SK-N-SH (cell line): Measurements from ENCODE around the gene MYH6. TPM values are rescaled to one million over a fixed set of nuclear protein-coding genes. Genes with fewer than 3 reads are reported as not detected.

Experiments
- CTCF ChIA-PET: fragments of 300-600, 350-600 bp; formaldehyde crosslinking; extraction: SDS; loops from one replicate; lab custom pipeline; 2021; lab: Yijun Ruan, JAX
- POLR2A ChIA-PET: fragments of 350-600 bp; sonication (Branson Sonifier 250); formaldehyde crosslinking; extraction: SDS; loops from one replicate; lab custom pipeline; 2020; ENCODE audit warnings: antibody characterized with exemption, inconsistent platforms; lab: Yijun Ruan, JAX
- DNase-seq: peaks from one replicate; pipeline ENCODE4 v3.0.0; 2012
- H2AFZ ChIP-seq: fragments of 200-600 bp; sonication (generic); 2 replicates; pipeline ENCODE4 v1.8.1; 2016; ENCODE audit warnings: antibody characterized with exemption, mild to moderate bottlenecking, low read depth
- H3F3A ChIP-seq: fragments of 200-600 bp; sonication (generic); replicated peaks from 2 replicates; pipeline ENCODE3; 2016; ENCODE audit warnings: antibody characterized with exemption, mild to moderate bottlenecking; ENCODE audit not compliant: insufficient read depth
- H3K27ac ChIP-seq, 2 experiments: fragments of 200-500 bp in 1 of 2; fragments of 200-600 bp in 1 of 2; sonication (Bioruptor generic) in 1 of 2; sonication (generic), shearing (Covaris generic) in 1 of 2; 2 replicates each; pipeline versions ENCODE4 v1.5.1 to v1.6.1; 2014 to 2016; ENCODE audit warnings: low read depth in 2 of 2, inconsistent platforms in 1 of 2, low read length in 1 of 2, mild to moderate bottlenecking in 1 of 2, mixed read lengths in 1 of 2
- H3K27me3 ChIP-seq: fragments of 200-600 bp; sonication (generic), shearing (Covaris generic); 2 replicates; pipeline ENCODE4 v1.6.1; 2016; ENCODE audit warnings: mixed run types; ENCODE audit not compliant: insufficient read depth
- H3K36me3 ChIP-seq, 2 experiments: fragments of 200-500 bp in 1 of 2; fragments of 200-600 bp in 1 of 2; sonication (Bioruptor generic) in 1 of 2; sonication (generic) in 1 of 2; replicated peaks in 1 of 2; 2 replicates each; pipeline versions ENCODE3 to v1.5.1; 2014 to 2016; ENCODE audit warnings: low read length in 1 of 2, mild to moderate bottlenecking in 1 of 2; ENCODE audit not compliant: insufficient read depth in 2 of 2, control insufficient read depth in 1 of 2
- H3K4me1 ChIP-seq, 2 experiments: fragments of 200-500 bp in 1 of 2; fragments of 200-600 bp in 1 of 2; sonication (Bioruptor generic) in 1 of 2; sonication (generic), shearing (Covaris generic) in 1 of 2; 2 replicates each; pipeline versions ENCODE4 v1.5.1 to v1.6.1; 2014 to 2016; ENCODE audit warnings: low read depth in 1 of 2, low read length in 1 of 2, mixed run types in 1 of 2; ENCODE audit not compliant: insufficient read depth in 2 of 2, control insufficient read depth in 1 of 2
- H3K4me2 ChIP-seq: fragments of 200-600 bp; sonication (generic), shearing (Covaris generic); 2 replicates; pipeline ENCODE4 v1.6.1; 2017; ENCODE audit warnings: mixed run types
- H3K4me3 ChIP-seq, 2 experiments: fragments of 200-500 bp in 1 of 2; fragments of 200-600 bp in 1 of 2; sonication (Bioruptor generic) in 1 of 2; sonication (generic), shearing (Covaris generic) in 1 of 2; 2 replicates each; pipeline versions ENCODE4 v1.5.1 to v1.8.1; 2014 to 2016; ENCODE audit warnings: low read depth in 2 of 2, inconsistent platforms in 1 of 2, low read length in 1 of 2, mild to moderate bottlenecking in 1 of 2, mixed read lengths in 1 of 2, moderate library complexity in 1 of 2
- H3K79me2 ChIP-seq: fragments of 200-600 bp; sonication (generic); 2 replicates; pipeline ENCODE4 v1.8.1; 2017; ENCODE audit warnings: mild to moderate bottlenecking; ENCODE audit not compliant: insufficient read depth
- H3K9ac ChIP-seq: fragments of 200-600 bp; sonication (generic); 2 replicates; pipeline ENCODE4 v1.6.1; 2017; ENCODE audit warnings: mixed run types
- H3K9me2 ChIP-seq: fragments of 200-600 bp; sonication (generic); 2 replicates; pipeline ENCODE4 v1.6.1; 2017; ENCODE audit warnings: mixed run types
- H3K9me3 ChIP-seq: fragments of 200-600 bp; sonication (generic); 2 replicates; pipeline ENCODE4 v1.6.1; 2017; ENCODE audit warnings: mixed run types, mild to moderate bottlenecking, moderate library complexity
- H4K20me1 ChIP-seq: fragments of 200-600 bp; sonication (generic); 2 replicates; pipeline ENCODE4 v1.6.1; 2017; ENCODE audit warnings: mild to moderate bottlenecking, mixed run types; ENCODE audit not compliant: insufficient read depth
- ELF1 ChIP-seq: IDR thresholded peaks from 2 replicates; pipeline ENCODE4 v1.4.0; 2012
- FOXJ3 ChIP-seq: sonication (generic); formaldehyde crosslinking; IDR thresholded peaks from 2 replicates; pipeline ENCODE4 v1.5.1; 2020; ENCODE audit warnings: mild to moderate bottlenecking, missing genetic modification reagents
- GABPA ChIP-seq: IDR thresholded peaks from 2 replicates; pipeline ENCODE4 v1.4.0; 2012; ENCODE audit warnings: low read depth, mild to moderate bottlenecking
- GATA2 ChIP-seq: sonication (generic); formaldehyde crosslinking; IDR thresholded peaks from 2 replicates; pipeline ENCODE4 v1.5.0; 2020; ENCODE audit warnings: mild to moderate bottlenecking, missing genetic modification reagents
- MAX ChIP-seq: IDR thresholded peaks from 2 replicates; pipeline ENCODE4 v1.4.0; 2012; ENCODE audit warnings: low read depth
- NFIC ChIP-seq: IDR thresholded peaks from 2 replicates; pipeline ENCODE4 v1.4.0; 2012; ENCODE audit warnings: borderline replicate concordance
- NRF1 ChIP-seq: IDR thresholded peaks from 2 replicates; pipeline ENCODE4 v1.6.1; 2012; ENCODE audit warnings: low read depth, mild to moderate bottlenecking, low read length
- POLR2AphosphoS5 ChIP-seq: IDR thresholded peaks from 2 replicates; pipeline ENCODE4 v1.6.1; 2012; ENCODE audit warnings: low read depth, low read length
- RAD21 ChIP-seq: IDR thresholded peaks from 2 replicates; pipeline ENCODE4 v1.6.1; 2012; ENCODE audit warnings: mild to moderate bottlenecking, low read length
- REST ChIP-seq: IDR thresholded peaks from 2 replicates; pipeline ENCODE4 v1.6.1; 2012; ENCODE audit warnings: mild to moderate bottlenecking, low read depth, low read length, moderate library complexity
- RFX5 ChIP-seq: IDR thresholded peaks from 2 replicates; pipeline ENCODE4 v1.6.1; 2012; ENCODE audit warnings: mild to moderate bottlenecking, improper control_type of control experiment, low read length
- RXRA ChIP-seq: IDR thresholded peaks from 2 replicates; pipeline ENCODE4 v1.4.0; 2012; ENCODE audit warnings: low read depth, mild to moderate bottlenecking, borderline replicate concordance
- SMC3 ChIP-seq: IDR thresholded peaks from 2 replicates; pipeline ENCODE4 v1.6.1; 2012; ENCODE audit warnings: low read depth, low read length, improper control_type of control experiment
- TEAD4 ChIP-seq: IDR thresholded peaks from 2 replicates; pipeline ENCODE4 v1.4.0; 2012; ENCODE audit warnings: mild to moderate bottlenecking, borderline replicate concordance; ENCODE audit not compliant: insufficient read depth
- WGBS: methylation state at CpG from one replicate; pipeline ENCODE4 v1.1.6; 2017; ENCODE audit warnings: low lambda C conversion rate; 5-methylcytosine and 5-hydroxymethylcytosine counted together
- polyA plus RNA-seq, 3 experiments: library from polyadenylated mRNA; depleted of rRNA; stranded (reverse); fragments of >200 nt; gene quantifications; 2 replicates each; pipeline ENCODE4 v1.2.3, GENCODE V29; 2012
- TF ChIP-seq, protein P1 (sequence below): IDR thresholded peaks from 2 replicates; pipeline ENCODE4 v1.4.0; 2012; ENCODE audit warnings: low read depth, borderline replicate concordance
- TF ChIP-seq, protein P2 (sequence below): IDR thresholded peaks from 2 replicates; pipeline ENCODE4; 2012
- TF ChIP-seq, protein P3 (sequence below): fragments of 200-600 bp; sonication (generic); IDR thresholded peaks from 2 replicates; pipeline ENCODE4 v1.6.1; 2017; ENCODE audit warnings: antibody characterized with exemption, mild to moderate bottlenecking, moderate library complexity
- TF ChIP-seq, protein P4 (sequence below): fragments of 150-350 bp; IDR thresholded peaks from 2 replicates; pipeline ENCODE4 v1.6.1; 2016; ENCODE audit warnings: mild to moderate bottlenecking, low read depth, low read length

MYH6 gene
- polyA plus RNA-seq, 1 of the 3 experiments (the other 2 are of a cell fraction): not detected

DNA sequence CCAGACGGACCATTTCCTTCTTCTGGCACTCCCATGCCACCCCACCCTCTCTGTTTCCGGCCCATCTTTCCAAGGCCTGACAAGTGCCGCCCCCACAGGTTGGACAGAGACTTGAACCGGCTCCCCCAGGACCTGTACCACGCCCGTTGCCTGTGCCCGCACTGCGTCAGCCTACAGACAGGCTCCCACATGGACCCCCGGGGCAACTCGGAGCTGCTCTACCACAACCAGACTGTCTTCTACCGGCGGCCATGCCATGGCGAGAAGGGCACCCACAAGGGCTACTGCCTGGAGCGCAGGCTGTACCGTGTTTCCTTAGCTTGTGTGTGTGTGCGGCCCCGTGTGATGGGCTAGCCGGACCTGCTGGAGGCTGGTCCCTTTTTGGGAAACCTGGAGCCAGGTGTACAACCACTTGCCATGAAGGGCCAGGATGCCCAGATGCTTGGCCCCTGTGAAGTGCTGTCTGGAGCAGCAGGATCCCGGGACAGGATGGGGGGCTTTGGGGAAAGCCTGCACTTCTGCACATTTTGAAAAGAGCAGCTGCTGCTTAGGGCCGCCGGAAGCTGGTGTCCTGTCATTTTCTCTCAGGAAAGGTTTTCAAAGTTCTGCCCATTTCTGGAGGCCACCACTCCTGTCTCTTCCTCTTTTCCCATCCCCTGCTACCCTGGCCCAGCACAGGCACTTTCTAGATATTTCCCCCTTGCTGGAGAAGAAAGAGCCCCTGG lies 32.4 kb downstream of the MYH6 start:
- Histone ChIP-seq H3K9me3 (no peaks in the 10 kb centered on the region), H2AFZ (no peak overlapping the region), H4K20me1 (no peaks in the 10 kb centered on the region), H3K4me2 (no peak overlapping the region), H3K27ac (no peak overlapping the region), H3K9me2 (no peaks in the 10 kb centered on the region), H3K4me1 (peaks cover 0 to 3% of the 10 kb centered on the region in 2 experiments; a peak in 1 of 4 replicates), H3K79me2 (no peaks in the 10 kb centered on the region), H3K27me3 (peaks cover 10% of the 10 kb centered on the region), H3K4me3 (no peak overlapping the region), H3K9ac (no peak overlapping the region), H3F3A (no peaks in the 10 kb centered on the region), H3K36me3 (no peaks in the 10 kb centered on the region)
- 86% methylated on average over 18 of the region's 21 CpGs for WGBS
- ChIA-PET CTCF (interaction anchor here (0.9 to 8.2 kb wide), 5 partner anchors 30 to 184 kb away, joined by 3 to 179 read pairs (median 3); partner anchors contain the start of gene PABPN1), POLR2A (interaction anchor here (3.1 kb wide), 1 partner anchor 10 kb away, joined by 13 read pairs; the partner anchor contains the start of gene EFS)
- TF ChIP-seq RFX5 (no peak), NRF1 (no peak), FOXJ3 (CRISPR knock-in tag) (no peak), RAD21 (no peak), TEAD4 (no peak)
- no peak for DNase-seq

GRCh38 chr14:23373041-23373440 lies 35.0 kb downstream of the MYH6 start:
- Histone ChIP-seq H3K36me3 (no peaks in the 10 kb centered on the region), H3K4me1 (peaks cover 0 to 2% of the 10 kb centered on the region in 2 experiments; a peak in 1 of 4 replicates), H3K79me2 (no peaks in the 10 kb centered on the region), H2AFZ (no peak overlapping the region), H3K9me3 (no peaks in the 10 kb centered on the region), H3K4me2 (no peak overlapping the region), H3K27ac (no peak overlapping the region), H3K27me3 (peaks cover 10% of the 10 kb centered on the region; the same call in 1 of the 2 replicates), H3K9ac (no peak overlapping the region), H3K4me3 (no peak overlapping the region), H4K20me1 (no peaks in the 10 kb centered on the region), H3K9me2 (no peaks in the 10 kb centered on the region), H3F3A (no peaks in the 10 kb centered on the region)
- ChIA-PET CTCF (interaction anchor here (1.2 kb wide), 2 partner anchors 12 to 20 kb away, joined by 3 read pairs; no protein-coding TSS in a partner anchor), POLR2A (no interaction called here)
- no peak for DNase-seq
- 33% methylated on average over 2 of the region's 3 CpGs for WGBS
- TF ChIP-seq ELF1: no peak
- no peak for TF ChIP-seq RFX5
- TF ChIP-seq FOXJ3 (CRISPR knock-in tag): no peak
- TF ChIP-seq MAX: no peak
- no peak for TF ChIP-seq RXRA
- no peak for TF ChIP-seq REST
- TF ChIP-seq, protein P1, sequence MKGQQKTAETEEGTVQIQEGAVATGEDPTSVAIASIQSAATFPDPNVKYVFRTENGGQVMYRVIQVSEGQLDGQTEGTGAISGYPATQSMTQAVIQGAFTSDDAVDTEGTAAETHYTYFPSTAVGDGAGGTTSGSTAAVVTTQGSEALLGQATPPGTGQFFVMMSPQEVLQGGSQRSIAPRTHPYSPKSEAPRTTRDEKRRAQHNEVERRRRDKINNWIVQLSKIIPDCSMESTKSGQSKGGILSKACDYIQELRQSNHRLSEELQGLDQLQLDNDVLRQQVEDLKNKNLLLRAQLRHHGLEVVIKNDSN: no peak
- TF ChIP-seq TEAD4: no peak
- no peak for TF ChIP-seq GABPA
- no peak for TF ChIP-seq NFIC
- TF ChIP-seq, protein P2, sequence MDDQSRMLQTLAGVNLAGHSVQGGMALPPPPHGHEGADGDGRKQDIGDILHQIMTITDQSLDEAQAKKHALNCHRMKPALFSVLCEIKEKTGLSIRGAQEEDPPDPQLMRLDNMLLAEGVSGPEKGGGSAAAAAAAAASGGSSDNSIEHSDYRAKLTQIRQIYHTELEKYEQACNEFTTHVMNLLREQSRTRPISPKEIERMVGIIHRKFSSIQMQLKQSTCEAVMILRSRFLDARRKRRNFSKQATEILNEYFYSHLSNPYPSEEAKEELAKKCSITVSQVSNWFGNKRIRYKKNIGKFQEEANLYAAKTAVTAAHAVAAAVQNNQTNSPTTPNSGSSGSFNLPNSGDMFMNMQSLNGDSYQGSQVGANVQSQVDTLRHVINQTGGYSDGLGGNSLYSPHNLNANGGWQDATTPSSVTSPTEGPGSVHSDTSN: no peak
- no peak for TF ChIP-seq SMC3
- TF ChIP-seq, protein P3, sequence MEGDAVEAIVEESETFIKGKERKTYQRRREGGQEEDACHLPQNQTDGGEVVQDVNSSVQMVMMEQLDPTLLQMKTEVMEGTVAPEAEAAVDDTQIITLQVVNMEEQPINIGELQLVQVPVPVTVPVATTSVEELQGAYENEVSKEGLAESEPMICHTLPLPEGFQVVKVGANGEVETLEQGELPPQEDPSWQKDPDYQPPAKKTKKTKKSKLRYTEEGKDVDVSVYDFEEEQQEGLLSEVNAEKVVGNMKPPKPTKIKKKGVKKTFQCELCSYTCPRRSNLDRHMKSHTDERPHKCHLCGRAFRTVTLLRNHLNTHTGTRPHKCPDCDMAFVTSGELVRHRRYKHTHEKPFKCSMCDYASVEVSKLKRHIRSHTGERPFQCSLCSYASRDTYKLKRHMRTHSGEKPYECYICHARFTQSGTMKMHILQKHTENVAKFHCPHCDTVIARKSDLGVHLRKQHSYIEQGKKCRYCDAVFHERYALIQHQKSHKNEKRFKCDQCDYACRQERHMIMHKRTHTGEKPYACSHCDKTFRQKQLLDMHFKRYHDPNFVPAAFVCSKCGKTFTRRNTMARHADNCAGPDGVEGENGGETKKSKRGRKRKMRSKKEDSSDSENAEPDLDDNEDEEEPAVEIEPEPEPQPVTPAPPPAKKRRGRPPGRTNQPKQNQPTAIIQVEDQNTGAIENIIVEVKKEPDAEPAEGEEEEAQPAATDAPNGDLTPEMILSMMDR: no peak
- no peak for TF ChIP-seq POLR2AphosphoS5
- TF ChIP-seq, protein P4, sequence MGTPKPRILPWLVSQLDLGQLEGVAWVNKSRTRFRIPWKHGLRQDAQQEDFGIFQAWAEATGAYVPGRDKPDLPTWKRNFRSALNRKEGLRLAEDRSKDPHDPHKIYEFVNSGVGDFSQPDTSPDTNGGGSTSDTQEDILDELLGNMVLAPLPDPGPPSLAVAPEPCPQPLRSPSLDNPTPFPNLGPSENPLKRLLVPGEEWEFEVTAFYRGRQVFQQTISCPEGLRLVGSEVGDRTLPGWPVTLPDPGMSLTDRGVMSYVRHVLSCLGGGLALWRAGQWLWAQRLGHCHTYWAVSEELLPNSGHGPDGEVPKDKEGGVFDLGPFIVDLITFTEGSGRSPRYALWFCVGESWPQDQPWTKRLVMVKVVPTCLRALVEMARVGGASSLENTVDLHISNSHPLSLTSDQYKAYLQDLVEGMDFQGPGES: no peak
- TF ChIP-seq GATA2 (CRISPR knock-in tag): no peak
